Stimulated activated naive CD8-positive, alpha-beta T cell treated with anti-CD3 and anti-CD28 coated beads, Interleukin-15, amount 100 ng/mL, for 72 hours (primary cell): ENCODE results near the gene XRN2.

ENCODE experiments used
- ATAC-seq: fragments of 150-1000 bp; cut with Tn5 transposase; 2 replicates; pipeline ENCODE4 v1.10.0; 2021; ENCODE audit warnings: mild to moderate bottlenecking, moderate library complexity
- DNase-seq, 2 donors: peaks; one replicate each; pipeline ENCODE4 v3.0.0; 2021 to 2022
- H3K27ac Mint-ChIP-seq, 2 donors: one replicate each; pipeline ENCODE4 v1.8.0; 2022; ENCODE audit warnings: mild to moderate bottlenecking in 2 of 2, mixed read lengths in 2 of 2, moderate library complexity in 2 of 2
- H3K27me3 Mint-ChIP-seq: one replicate; pipeline ENCODE4 v1.8.0; 2022; ENCODE audit warnings: mixed read lengths
- H3K4me1 Mint-ChIP-seq: one replicate; pipeline ENCODE4 v1.8.0; 2022; ENCODE audit warnings: mild to moderate bottlenecking, mixed read lengths
- H3K4me3 Mint-ChIP-seq, 2 donors: one replicate each; pipeline ENCODE4 v1.8.0; 2022; ENCODE audit warnings: mild to moderate bottlenecking in 2 of 2, mixed read lengths in 2 of 2, moderate library complexity in 1 of 2
- H3K9me3 Mint-ChIP-seq, 2 donors: one replicate each; pipeline ENCODE4 v1.8.0; 2022; ENCODE audit warnings: mixed read lengths in 2 of 2

The XRN2 gene

GRCh38 chr20:21279706-21280521 lies 23.2 kb upstream of the XRN2 start:
- ATAC-seq: no peak
- no peak overlapping the region for H3K4me3 Mint-ChIP-seq

DNA sequence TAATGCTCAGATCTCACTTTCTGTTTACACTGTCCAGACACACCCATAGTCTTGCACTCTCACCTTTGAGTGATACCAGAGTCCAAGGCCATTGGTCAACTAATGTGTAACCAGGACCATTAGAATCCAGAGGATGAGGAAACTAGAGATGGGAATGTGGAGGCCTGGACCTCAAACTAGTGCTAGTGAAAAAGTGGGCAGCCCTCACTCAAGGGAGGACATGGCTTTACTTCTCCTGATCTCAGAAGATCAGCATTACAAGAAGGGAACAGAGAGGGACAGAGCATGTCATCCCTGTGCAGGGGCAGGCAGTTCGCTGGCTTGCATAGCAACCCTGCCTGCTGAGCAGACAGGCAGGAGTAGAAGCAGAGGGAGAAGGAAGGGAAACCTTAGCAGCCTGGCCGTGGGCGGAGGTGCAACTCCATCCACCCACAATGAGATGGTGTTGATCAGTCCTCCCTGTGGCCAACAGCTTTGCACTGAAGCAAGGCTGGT lies 22.6 kb upstream of the XRN2 start:
- ATAC-seq: no peak

More at GRCh38 chr20:21279706-21280521, 23.2 kb upstream of the XRN2 start:
- DNase-seq: no peak
- Mint-ChIP-seq H3K27ac (no peak overlapping the region), H3K4me1 (peaks cover 9% of the 10 kb centered on the region), H3K27me3 (peaks cover 48% of the 10 kb centered on the region), H3K9me3 (peaks cover 0 to 5% of the 10 kb centered on the region in 2 donors)

GRCh38 chr20:21286775-21287174 lies 16.4 kb upstream of the XRN2 start:
- Mint-ChIP-seq H3K4me3 (no peak overlapping the region), H3K9me3 (peaks cover 5 to 18% of the 10 kb centered on the region in 2 donors), H3K4me1 (no peaks in the 10 kb centered on the region), H3K27me3 (peaks cover 47% of the 10 kb centered on the region), H3K27ac (no peak overlapping the region)
- ATAC-seq: no peak
- DNase-seq: no peak

More for the DNA sequence above, 22.6 kb upstream of the XRN2 start:
- H3K4me1 Mint-ChIP-seq: peaks cover 9% of the 10 kb centered on the region
- DNase-seq: no peak
- H3K4me3 Mint-ChIP-seq: no peak overlapping the region
- peaks cover 3 to 5% of the 10 kb centered on the region in 2 donors for H3K9me3 Mint-ChIP-seq
- peaks cover 52% of the 10 kb centered on the region for H3K27me3 Mint-ChIP-seq
- H3K27ac Mint-ChIP-seq: no peak overlapping the region

- no peak overlapping the region for H3K27ac Mint-ChIP-seq
- H3K4me1 Mint-ChIP-seq: no peaks in the 10 kb centered on the region
- no peak for DNase-seq
Observed at GRCh38 chr20:21288587-21289370, 14.4 kb upstream of the XRN2 start.

DNA sequence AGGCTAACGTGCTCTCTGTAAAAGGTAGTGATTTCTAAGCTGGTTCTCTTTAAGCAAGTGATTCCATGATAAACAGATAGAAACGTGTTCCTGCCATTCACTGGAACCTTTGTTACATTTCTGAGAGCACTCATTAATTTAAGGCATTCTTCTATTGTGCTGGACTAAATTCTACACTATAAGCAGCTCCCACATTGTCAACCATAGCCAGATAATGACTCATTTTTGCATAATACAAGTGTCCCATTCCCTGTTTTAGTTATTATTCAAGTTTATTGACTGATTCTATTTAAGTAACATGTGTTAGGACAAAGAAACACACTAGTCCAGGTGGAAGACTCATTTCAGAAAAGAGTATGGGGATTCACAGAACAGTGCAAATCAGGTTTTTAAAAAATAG lies 13.5 kb upstream of the XRN2 start:
- Mint-ChIP-seq H3K9me3 (peaks cover 0 to 18% of the 10 kb centered on the region in 2 donors), H3K4me1 (no peaks in the 10 kb centered on the region), H3K27me3 (peaks cover 39% of the 10 kb centered on the region), H3K4me3 (no peak overlapping the region), H3K27ac (no peak overlapping the region)
- DNase-seq (no peak), ATAC-seq (no peak)

More at GRCh38 chr20:21288587-21289370, 14.4 kb upstream of the XRN2 start:
- H3K27me3 Mint-ChIP-seq: peaks cover 48% of the 10 kb centered on the region
- no peak overlapping the region for H3K4me3 Mint-ChIP-seq
- no peak for ATAC-seq
- peaks cover 0 to 18% of the 10 kb centered on the region in 2 donors for H3K9me3 Mint-ChIP-seq

GRCh38 chr20:21291026-21291425 lies 12.1 kb upstream of the XRN2 start:
- ATAC-seq (no peak), DNase-seq (no peak)
- H3K4me1 Mint-ChIP-seq: no peaks in the 10 kb centered on the region
- peaks cover 0 to 10% of the 10 kb centered on the region in 2 donors for H3K9me3 Mint-ChIP-seq
- peaks cover 29% of the 10 kb centered on the region for H3K27me3 Mint-ChIP-seq
- no peak overlapping the region for H3K27ac Mint-ChIP-seq
- no peak overlapping the region for H3K4me3 Mint-ChIP-seq

DNA sequence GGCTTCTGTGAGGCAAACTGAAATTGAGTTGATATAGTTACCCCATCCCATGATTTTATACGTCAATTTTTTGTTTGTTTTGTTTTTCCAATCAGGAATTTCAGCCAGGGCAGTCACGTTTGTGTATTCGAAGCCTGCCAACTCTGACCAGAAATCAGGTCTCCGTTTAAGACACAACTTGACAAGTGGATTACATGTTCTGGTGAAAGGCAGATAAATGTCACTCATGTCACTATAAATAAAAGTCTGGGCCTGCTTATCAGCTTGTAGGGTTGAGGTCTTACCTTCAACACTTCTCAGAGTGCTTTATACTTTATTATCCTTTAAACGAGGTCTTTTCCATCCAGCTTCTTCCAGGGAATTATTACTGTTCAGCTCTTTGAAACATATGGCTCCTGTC lies 8.4 kb upstream of the XRN2 start:
- no peaks in the 10 kb centered on the region for H3K9me3 Mint-ChIP-seq
- H3K4me3 Mint-ChIP-seq: no peak overlapping the region
- no peaks in the 10 kb centered on the region for H3K4me1 Mint-ChIP-seq
- no peak for DNase-seq
- ATAC-seq: no peak
- no peak overlapping the region for H3K27ac Mint-ChIP-seq
- peaks cover 22% of the 10 kb centered on the region for H3K27me3 Mint-ChIP-seq

DNA sequence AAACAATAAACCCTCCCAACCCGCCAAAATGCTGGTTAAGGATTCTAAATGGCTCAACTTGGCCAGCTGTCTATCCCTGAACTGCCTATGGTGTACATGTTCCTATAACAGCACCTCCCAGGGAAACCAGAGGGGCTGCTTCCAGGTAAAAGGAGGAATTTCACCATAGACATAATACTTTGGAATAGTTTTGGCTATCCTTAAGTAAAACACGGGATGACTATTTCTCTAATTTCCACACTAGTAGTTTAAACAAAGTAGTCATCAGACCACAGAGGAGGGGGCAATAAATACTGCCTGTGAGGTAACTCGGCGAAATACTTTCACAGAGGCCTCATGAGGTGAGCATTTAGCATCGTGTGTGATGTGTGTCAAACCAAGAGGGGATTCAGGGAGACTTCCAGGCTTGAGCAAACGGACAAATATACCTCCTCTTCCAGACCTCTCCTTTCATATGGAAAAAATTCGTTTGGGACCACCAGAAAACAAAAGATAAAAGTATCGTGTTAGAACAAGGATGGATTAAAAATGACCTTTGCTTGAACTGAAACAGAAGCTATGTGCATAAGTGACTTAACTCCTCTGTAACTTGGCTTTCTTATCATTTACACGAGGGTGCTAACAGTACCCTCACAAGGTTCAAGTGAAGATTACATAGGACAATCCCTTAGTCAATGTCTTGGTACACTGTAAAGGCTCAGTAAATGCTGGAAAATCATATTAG lies 1.0 kb upstream of the XRN2 start:
- H3K27ac Mint-ChIP-seq: peak overlapping the region; percentile 45 to 86
- H3K4me1 Mint-ChIP-seq: peaks cover 20% of the 10 kb centered on the region
- DNase-seq (no peak), ATAC-seq (no peak)
- H3K9me3 Mint-ChIP-seq: no peaks in the 10 kb centered on the region
- H3K4me3 Mint-ChIP-seq: peak overlapping the region; percentile 96 to 98
- peaks cover 10% of the 10 kb centered on the region for H3K27me3 Mint-ChIP-seq

- no peak for DNase-seq
- Mint-ChIP-seq H3K27ac (peak overlapping the region; percentile 86 to 99), H3K4me1 (peaks cover 20% of the 10 kb centered on the region), H3K27me3 (peaks cover 4% of the 10 kb centered on the region), H3K9me3 (no peaks in the 10 kb centered on the region), H3K4me3 (peak overlapping the region; percentile 96 to 98)
- peak; percentile 52 for ATAC-seq
Observed at GRCh38 chr20:21302664-21303060, 469 bp upstream of the XRN2 start.

GRCh38 chr20:21303872-21304586 lies 898 bp downstream of the XRN2 start:
- DNase-seq (no peak), ATAC-seq (peak; percentile 30)
- Mint-ChIP-seq H3K27me3 (no peaks in the 10 kb centered on the region), H3K4me1 (peaks cover 26% of the 10 kb centered on the region), H3K27ac (peak overlapping the region; percentile 99 to 100), H3K4me3 (peak overlapping the region; percentile 96 to 98), H3K9me3 (no peaks in the 10 kb centered on the region)

- no peak overlapping the region for H3K27ac Mint-ChIP-seq
- H3K9me3 Mint-ChIP-seq: no peaks in the 10 kb centered on the region
- no peak for ATAC-seq
- no peaks in the 10 kb centered on the region for H3K27me3 Mint-ChIP-seq
- no peak for DNase-seq
- peak overlapping the region in 1 of 2 donors; percentile 7 for H3K4me3 Mint-ChIP-seq
- peaks cover 57% of the 10 kb centered on the region for H3K4me1 Mint-ChIP-seq
Observed at GRCh38 chr20:21308340-21308739, 5.2 kb downstream of the XRN2 start.

GRCh38 chr20:21309678-21310467 lies 6.7 kb downstream of the XRN2 start:
- Mint-ChIP-seq H3K27ac (peak overlapping the region in 1 of 2 donors; percentile 57), H3K9me3 (no peaks in the 10 kb centered on the region), H3K27me3 (no peaks in the 10 kb centered on the region), H3K4me3 (peak overlapping the region in 1 of 2 donors; percentile 64), H3K4me1 (peaks cover 62% of the 10 kb centered on the region)
- no peak for DNase-seq
- ATAC-seq: no peak

GRCh38 chr20:21312813-21313474 lies 9.8 kb downstream of the XRN2 start:
- Mint-ChIP-seq H3K27ac (peak overlapping the region in 1 of 2 donors; percentile 38), H3K9me3 (no peaks in the 10 kb centered on the region), H3K27me3 (no peaks in the 10 kb centered on the region), H3K4me1 (peaks cover 82% of the 10 kb centered on the region), H3K4me3 (no peak overlapping the region)
- DNase-seq: no peak
- ATAC-seq: no peak

GRCh38 chr20:21315138-21315537 lies 12.0 kb downstream of the XRN2 start:
- Mint-ChIP-seq H3K27me3 (no peaks in the 10 kb centered on the region), H3K4me1 (peaks cover 78% of the 10 kb centered on the region), H3K27ac (peak overlapping the region; percentile 19 to 40), H3K9me3 (peaks cover 0 to 7% of the 10 kb centered on the region in 2 donors), H3K4me3 (no peak overlapping the region)
- ATAC-seq (peak; percentile 97), DNase-seq (peak; percentile 20 to 44)
